ES-I3 (cell line): ENCODE data around the gene ZNF135.

Experiments
- H3K36me3 ChIP-seq: 2 replicates; pipeline ENCODE4 v1.6.1; 2013; ENCODE audit warnings: mild to moderate bottlenecking, low read length, control low read depth, moderate library complexity; ENCODE audit not compliant: insufficient read depth
- H3K4me1 ChIP-seq: 2 replicates; pipeline ENCODE4 v1.6.1; 2013; ENCODE audit warnings: mild to moderate bottlenecking, control low read depth, low read length; ENCODE audit not compliant: insufficient read depth
- H3K9ac ChIP-seq: 2 replicates; pipeline ENCODE4 v1.6.1; 2013; ENCODE audit warnings: low read depth, mild to moderate bottlenecking, low read length, moderate library complexity
- H3K9me3 ChIP-seq: 2 replicates; pipeline ENCODE4 v1.6.1; 2013; ENCODE audit warnings: mild to moderate bottlenecking, low read length, moderate library complexity; ENCODE audit not compliant: control insufficient read depth, insufficient read depth

ZNF135 gene

GRCh38 chr19:58058467-58058866 is 615 bp upstream of the ZNF135 start:
- Histone ChIP-seq H3K4me1 (no peaks in the 10 kb centered on the region), H3K9me3 (peaks cover 5% of the 10 kb centered on the region; the same call in 1 of the 2 replicates), H3K36me3 (no peaks in the 10 kb centered on the region), H3K9ac (peak overlapping the region; percentile 39)

- Histone ChIP-seq H3K36me3 (no peaks in the 10 kb centered on the region; the same call in 1 of the 2 replicates), H3K9me3 (peaks cover 5% of the 10 kb centered on the region; the same call in 1 of the 2 replicates), H3K9ac (peak overlapping the region; percentile 39), H3K4me1 (no peaks in the 10 kb centered on the region)
Observed at GRCh38 chr19:58059671-58060078, 593 bp downstream of the ZNF135 start.

GRCh38 chr19:58060231-58060630 is 1.1 kb downstream of the ZNF135 start:
- Histone ChIP-seq H3K36me3 (no peaks in the 10 kb centered on the region; the same call in 1 of the 2 replicates), H3K4me1 (no peaks in the 10 kb centered on the region), H3K9me3 (peaks cover 5% of the 10 kb centered on the region; the same call in 1 of the 2 replicates), H3K9ac (no peak overlapping the region)

GRCh38 chr19:58063712-58064111 is 4.6 kb downstream of the ZNF135 start:
- Histone ChIP-seq H3K4me1 (no peaks in the 10 kb centered on the region), H3K9ac (no peak overlapping the region), H3K9me3 (peaks cover 8% of the 10 kb centered on the region), H3K36me3 (peaks cover 4% of the 10 kb centered on the region; the same call in 1 of the 2 replicates)

GRCh38 chr19:58067240-58067912 is 8.3 kb downstream of the ZNF135 start:
- Histone ChIP-seq H3K9ac (no peak overlapping the region), H3K36me3 (peaks cover 4% of the 10 kb centered on the region; the same call in 1 of the 2 replicates), H3K4me1 (no peaks in the 10 kb centered on the region), H3K9me3 (peaks cover 11% of the 10 kb centered on the region)

GRCh38 chr19:58079792-58080191 is 20.7 kb downstream of the ZNF135 start:
- H3K36me3 ChIP-seq, result no peaks in the 10 kb centered on the region
- no peaks in the 10 kb centered on the region for H3K4me1 ChIP-seq
- 0 out of 2 replicates have a peak, but pooled peaks cover 4% of the 10 kb centered on the region for H3K9me3 ChIP-seq
- H3K9ac ChIP-seq, result no peak overlapping the region

- H3K4me1 ChIP-seq, result no peaks in the 10 kb centered on the region
- 0 out of 2 replicates have a peak, but pooled peaks cover 4% of the 10 kb centered on the region for H3K9me3 ChIP-seq
- H3K9ac ChIP-seq, result no peak overlapping the region
- H3K36me3 ChIP-seq, result no peaks in the 10 kb centered on the region
Observed at GRCh38 chr19:58083021-58083420, 23.9 kb downstream of the ZNF135 start.

- Histone ChIP-seq H3K36me3 (no peaks in the 10 kb centered on the region), H3K9ac (no peak overlapping the region)
Observed at GRCh38 chr19:58084596-58085347, 25.7 kb downstream of the ZNF135 start.

GRCh38 chr19:58085348-58085875 is 26.3 kb downstream of the ZNF135 start:
- H3K36me3 ChIP-seq, result no peaks in the 10 kb centered on the region
- no peaks in the 10 kb centered on the region for H3K4me1 ChIP-seq
- no peak overlapping the region for H3K9ac ChIP-seq
- H3K9me3 ChIP-seq, result 0 out of 2 replicates have a peak, but pooled peaks cover 4% of the 10 kb centered on the region

More at GRCh38 chr19:58084596-58085347, 25.7 kb downstream of the ZNF135 start:
- 0 out of 2 replicates have a peak, but pooled peaks cover 4% of the 10 kb centered on the region for H3K9me3 ChIP-seq
- no peaks in the 10 kb centered on the region for H3K4me1 ChIP-seq

GRCh38 chr19:58086825-58087710 is 28.0 kb downstream of the ZNF135 start:
- H3K36me3 ChIP-seq, result no peaks in the 10 kb centered on the region
- H3K9me3 ChIP-seq, result 0 out of 2 replicates have a peak, but pooled peaks cover 4% of the 10 kb centered on the region
- H3K4me1 ChIP-seq, result no peaks in the 10 kb centered on the region
- H3K9ac ChIP-seq, result no peak overlapping the region

GRCh38 chr19:58088521-58089052 is 29.5 kb downstream of the ZNF135 start:
- H3K9me3 ChIP-seq, result 0 out of 2 replicates have a peak, but pooled peaks cover 4% of the 10 kb centered on the region
- no peak overlapping the region for H3K9ac ChIP-seq
- no peaks in the 10 kb centered on the region for H3K4me1 ChIP-seq
- H3K36me3 ChIP-seq, result no peaks in the 10 kb centered on the region

GRCh38 chr19:58089846-58090245 is 30.8 kb downstream of the ZNF135 start:
- Histone ChIP-seq H3K9ac (no peak overlapping the region), H3K36me3 (no peaks in the 10 kb centered on the region), H3K9me3 (no peaks in the 10 kb centered on the region), H3K4me1 (no peaks in the 10 kb centered on the region)

GRCh38 chr19:58091251-58091995 is 32.3 kb downstream of the ZNF135 start:
- Histone ChIP-seq H3K9ac (no peak overlapping the region), H3K36me3 (no peaks in the 10 kb centered on the region), H3K4me1 (no peaks in the 10 kb centered on the region), H3K9me3 (no peaks in the 10 kb centered on the region)
